Omental fat pad (tissue), 4 donors: Measurements from ENCODE around the gene MRPL55. TPM values are rescaled to one million over a fixed set of nuclear protein-coding genes. Genes with fewer than 3 reads are reported as not detected.

Experiments used
- ATAC-seq: fragments of 150-250 bp; one replicate; pipeline ENCODE4 v1.9.1; 2016; ENCODE audit warnings: mild to moderate bottlenecking, moderate library complexity; ENCODE audit not compliant: low FRiP score
- DNase-seq: peaks from one replicate; pipeline ENCODE4 v3.0.0-alpha.2; 2019; ENCODE audit warnings: low spot score
- CTCF ChIP-seq, 3 donors: fragments of 450-650 bp; IDR thresholded peaks; one replicate each; pipeline ENCODE4 v1.5.1; 2016 to 2017; ENCODE audit warnings: antibody characterized with exemption in 3 of 3, mild to moderate bottlenecking in 3 of 3, moderate library complexity in 2 of 3
- total RNA-seq, 4 donors: library from RNA; depleted of rRNA; stranded (reverse); fragments of >200 nt; gene quantifications; one replicate each; pipeline ENCODE4 v1.1.0, GENCODE V29; 2016

The MRPL55 gene
- total RNA-seq, 4 donors from 2014 or later, result 47.1 to 95.5 (median 71.7) TPM

GRCh38 chr1:228098323-228098931 is 10.7 kb downstream of the MRPL55 start:
- TF ChIP-seq CTCF (IDR thresholded peaks at IDR 0.05), result no peak
- ATAC-seq (no peak), DNase-seq (no peak)

GRCh38 chr1:228097333-228098081 is 11.6 kb downstream of the MRPL55 start:
- no peak for TF ChIP-seq CTCF (IDR thresholded peaks at IDR 0.05)
- DNase-seq (peak; percentile 20), ATAC-seq (no peak)

GRCh38 chr1:228096416-228097332 is 12.4 kb downstream of the MRPL55 start:
- peak; percentile 16 for DNase-seq
- TF ChIP-seq CTCF (IDR thresholded peaks at IDR 0.05), result no peak
- ATAC-seq, result no peak

GRCh38 chr1:228095938-228096337 is 13.2 kb downstream of the MRPL55 start:
- no peak for TF ChIP-seq CTCF (IDR thresholded peaks at IDR 0.05)
- DNase-seq (no peak), ATAC-seq (no peak)

GRCh38 chr1:228095161-228095560 is 13.9 kb downstream of the MRPL55 start:
- ATAC-seq (no peak), DNase-seq (peak; percentile 7)
- no peak for TF ChIP-seq CTCF (IDR thresholded peaks at IDR 0.05)

- TF ChIP-seq CTCF (IDR thresholded peaks at IDR 0.05), result no peak
- DNase-seq (peak; percentile 12), ATAC-seq (no peak)
Measured at GRCh38 chr1:228094432-228095016, 14.6 kb downstream of the MRPL55 start.
